ENCODE results near the gene CEACAM21. TPM values are rescaled to one million over a fixed set of nuclear protein-coding genes. Genes with fewer than 3 reads are reported as not detected.

Gene CEACAM21
- total RNA-seq: 10 to 100 TPM; 54.6 to 57.1 TPM

DNA sequence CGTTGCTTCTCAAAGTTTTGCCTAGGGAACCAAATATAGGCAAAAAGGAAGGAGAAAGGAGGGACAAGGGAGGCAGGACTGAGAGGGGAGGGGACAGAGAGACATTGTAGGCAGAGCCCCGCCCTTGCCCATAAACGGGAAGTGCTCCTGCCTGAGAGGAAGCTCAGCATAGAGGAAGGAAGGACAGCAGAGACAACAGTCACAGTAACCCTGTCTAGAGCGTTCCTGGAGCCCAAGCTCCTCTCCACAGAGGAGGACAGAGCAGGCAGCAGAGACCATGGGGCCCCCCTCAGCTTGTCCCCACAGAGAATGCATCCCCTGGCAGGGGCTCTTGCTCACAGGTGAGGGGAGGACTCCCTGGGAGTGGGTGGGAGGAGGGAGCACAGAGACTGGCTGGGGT, at the start of gene CEACAM21:
Gene CEACAM21 (plus strand): TSS at position 169 of the 400 bp plus-strand sequence. CDS start 109 bp downstream, at position 278.
- Mint-ChIP-seq H3K36me3 (peaks cover 29% of the 10 kb centered on the region), H3K27me3 (no peaks in the 10 kb centered on the region), H3K27ac (peak within 1 kb of the TSS; percentile 81), H3K4me1 (peaks cover 20% of the 10 kb centered on the region), H3K9me3 (ENCODE audit: low read depth) (peaks cover 5% of the 10 kb centered on the region), H3K4me3 (peak within 1 kb of the TSS; percentile 73)
- ATAC-seq (peak; percentile 100), DNase-seq (peak; percentile 81)
- CTCF ChIA-PET: interaction anchor here (0.6 to 2.8 kb wide), 11 partner anchors 9 to 671 kb away, joined by 3 to 16 read pairs (median 4); partner anchors contain the start of gene DMAC2

DNA sequence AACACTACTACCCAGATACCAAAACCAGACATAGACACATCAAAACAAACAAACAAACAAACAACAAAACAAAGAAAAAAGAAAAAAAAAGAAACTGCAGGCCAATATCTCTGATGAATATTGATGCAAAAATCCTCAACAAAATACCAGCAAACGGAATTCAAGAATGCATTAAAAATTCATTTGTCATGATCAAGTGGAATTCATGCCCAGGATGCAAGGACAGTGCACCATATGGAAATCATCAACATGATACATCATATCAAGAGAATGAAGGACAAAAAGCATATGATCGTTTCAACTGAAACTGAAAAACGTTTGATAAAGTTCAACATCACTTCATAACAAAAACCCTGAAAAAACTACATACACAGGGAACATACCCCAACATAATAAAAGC, 48.9 kb upstream of the CEACAM21 start:
- no peak overlapping the region for H3K4me3 Mint-ChIP-seq
- peaks cover 43% of the 10 kb centered on the region for H3K27me3 Mint-ChIP-seq
- ATAC-seq: no peak
- peaks cover 60% of the 10 kb centered on the region for H3K4me1 Mint-ChIP-seq
- peaks cover 8% of the 10 kb centered on the region for H3K9me3 Mint-ChIP-seq (ENCODE audit: low read depth)
- H3K36me3 Mint-ChIP-seq: peaks cover 26% of the 10 kb centered on the region
- no peak for DNase-seq
- CTCF ChIA-PET: interaction anchor here (1.6 kb wide), 1 partner anchor 13 kb away, joined by 5 read pairs; no protein-coding TSS in a partner anchor
- H3K27ac Mint-ChIP-seq: no peak overlapping the region

DNA sequence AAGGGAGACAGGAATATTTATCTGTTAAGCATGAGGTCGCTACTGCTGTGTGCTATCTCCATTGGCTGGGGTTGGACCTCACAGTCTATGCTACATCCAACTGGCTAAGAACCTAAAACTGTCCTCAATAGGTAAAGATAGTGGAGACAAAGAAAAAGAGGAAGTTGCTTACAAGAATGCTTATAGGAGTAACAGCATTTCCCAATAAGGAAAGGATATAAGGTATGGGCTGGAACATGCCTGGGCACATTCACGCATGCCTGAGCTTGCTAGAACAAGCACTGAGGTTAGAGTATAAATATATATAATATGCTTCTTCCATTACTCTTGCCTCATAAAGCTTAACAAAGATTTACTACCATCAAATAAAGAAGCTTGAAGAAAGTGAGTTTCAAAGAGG, 47.9 kb upstream of the CEACAM21 start:
- no peak overlapping the region for H3K4me3 Mint-ChIP-seq
- H3K9me3 Mint-ChIP-seq (ENCODE audit: low read depth): peaks cover 8% of the 10 kb centered on the region
- CTCF ChIA-PET: interaction anchor here (1.2 to 13.9 kb wide), 5 partner anchors 12 to 265 kb away, joined by 3 to 190 read pairs (median 5); no protein-coding TSS in a partner anchor
- peaks cover 44% of the 10 kb centered on the region for H3K27me3 Mint-ChIP-seq
- H3K36me3 Mint-ChIP-seq: peaks cover 27% of the 10 kb centered on the region
- H3K27ac Mint-ChIP-seq: no peak overlapping the region
- DNase-seq (no peak), ATAC-seq (no peak)
- peaks cover 55% of the 10 kb centered on the region for H3K4me1 Mint-ChIP-seq

DNA sequence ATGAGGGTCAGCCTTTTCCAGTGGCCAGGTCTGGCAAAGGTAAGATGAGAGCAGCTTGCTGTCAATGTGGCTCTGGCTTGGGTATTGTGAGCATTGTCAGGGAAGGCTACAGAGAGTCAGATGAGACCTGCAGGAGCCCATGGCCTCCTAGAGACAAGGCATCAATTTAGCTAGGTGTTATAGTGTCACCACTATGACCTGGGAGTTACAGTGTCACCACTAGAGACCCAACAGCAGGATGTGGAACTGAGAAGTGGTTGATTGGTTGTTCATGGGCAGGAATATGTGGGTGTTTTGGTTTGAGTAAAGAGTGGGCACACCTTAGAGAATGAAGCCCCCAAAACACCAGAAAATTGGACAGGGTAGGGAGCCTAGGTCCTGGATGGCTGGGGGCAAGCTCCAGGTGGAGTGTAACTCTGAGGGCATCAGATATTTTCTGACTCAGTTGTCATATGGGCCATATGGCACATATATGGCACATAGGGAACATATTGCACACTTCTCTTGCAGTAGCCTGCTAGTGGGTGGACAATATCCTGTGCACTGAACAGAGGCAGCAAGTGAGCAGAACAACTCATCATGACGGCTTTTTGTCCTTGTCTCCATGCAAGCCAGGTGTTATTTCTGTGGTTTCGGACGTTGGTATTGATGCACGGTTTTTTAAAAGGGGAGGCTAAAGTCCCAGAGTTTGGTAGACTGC, 46.3 kb upstream of the CEACAM21 start:
- Mint-ChIP-seq H3K4me1 (peaks cover 66% of the 10 kb centered on the region), H3K4me3 (no peak overlapping the region)
- ATAC-seq: peak; percentile 45

DNA sequence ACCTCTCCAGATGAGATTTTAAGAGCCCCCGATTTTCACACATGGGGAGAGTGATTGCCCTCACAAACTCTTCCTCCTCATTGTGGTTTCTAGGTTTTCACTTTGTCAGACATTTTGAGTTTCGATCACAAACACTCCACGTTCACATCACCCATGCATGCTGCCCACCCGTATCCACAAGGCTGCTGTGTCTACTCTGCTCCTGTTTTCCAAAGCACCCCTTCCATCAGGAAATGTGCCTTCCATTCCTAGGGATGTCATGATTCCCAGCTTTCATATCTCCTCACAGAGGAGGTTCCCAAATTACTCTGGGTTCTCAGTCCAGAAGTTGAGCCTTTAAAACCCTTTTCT, 45.8 kb upstream of the CEACAM21 start:
- H3K27me3 Mint-ChIP-seq: peaks cover 35% of the 10 kb centered on the region
- peaks cover 27% of the 10 kb centered on the region for H3K36me3 Mint-ChIP-seq
- ATAC-seq (peak; percentile 2), DNase-seq (no peak)
- no peak overlapping the region for H3K4me3 Mint-ChIP-seq
- CTCF ChIA-PET: interaction anchor here (0.8 to 13.9 kb wide), 5 partner anchors 9 to 80 kb away, joined by 3 to 190 read pairs (median 13); no protein-coding TSS in a partner anchor
- peaks cover 8% of the 10 kb centered on the region for H3K9me3 Mint-ChIP-seq (ENCODE audit: low read depth)
- H3K4me1 Mint-ChIP-seq: peaks cover 71% of the 10 kb centered on the region
- H3K27ac Mint-ChIP-seq: peak overlapping the region; percentile 70

More for the DNA sequence above, 46.3 kb upstream of the CEACAM21 start:
- CTCF ChIA-PET: interaction anchor here (0.6 to 13.9 kb wide), 12 partner anchors 8 to 79 kb away, joined by 3 to 190 read pairs (median 4); no protein-coding TSS in a partner anchor
- H3K27ac Mint-ChIP-seq: peak overlapping the region; percentile 70
- DNase-seq: no peak
- H3K36me3 Mint-ChIP-seq: peaks cover 27% of the 10 kb centered on the region
- peaks cover 40% of the 10 kb centered on the region for H3K27me3 Mint-ChIP-seq
- peaks cover 8% of the 10 kb centered on the region for H3K9me3 Mint-ChIP-seq (ENCODE audit: low read depth)

DNA sequence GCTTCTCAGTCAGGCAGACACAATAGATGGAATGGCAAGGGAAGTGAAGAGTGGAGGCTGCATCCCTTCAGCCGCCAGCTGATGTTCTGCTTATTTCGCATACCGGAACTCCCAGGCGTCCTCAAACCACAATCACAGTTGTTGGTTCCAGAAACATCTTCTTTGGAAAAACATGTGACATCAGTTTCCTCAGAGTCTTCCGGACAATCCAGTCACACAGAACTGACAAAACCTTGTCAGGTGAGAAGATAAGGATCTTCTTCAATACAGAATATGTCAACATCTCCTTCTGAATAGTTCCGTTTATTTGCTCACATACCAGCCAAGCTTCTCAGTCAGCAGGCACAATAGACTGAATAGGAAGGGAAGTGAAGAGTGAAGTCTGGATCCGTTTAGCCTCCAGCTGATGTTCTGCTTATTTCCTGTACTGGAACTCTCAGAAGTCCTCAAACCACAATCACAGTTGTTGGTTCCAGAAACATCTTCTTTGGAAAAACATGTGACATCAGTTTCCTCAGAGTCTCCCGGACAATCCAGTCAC, 45.1 kb upstream of the CEACAM21 start:
- Mint-ChIP-seq H3K27me3 (peaks cover 31% of the 10 kb centered on the region), H3K4me3 (no peak overlapping the region)

DNA sequence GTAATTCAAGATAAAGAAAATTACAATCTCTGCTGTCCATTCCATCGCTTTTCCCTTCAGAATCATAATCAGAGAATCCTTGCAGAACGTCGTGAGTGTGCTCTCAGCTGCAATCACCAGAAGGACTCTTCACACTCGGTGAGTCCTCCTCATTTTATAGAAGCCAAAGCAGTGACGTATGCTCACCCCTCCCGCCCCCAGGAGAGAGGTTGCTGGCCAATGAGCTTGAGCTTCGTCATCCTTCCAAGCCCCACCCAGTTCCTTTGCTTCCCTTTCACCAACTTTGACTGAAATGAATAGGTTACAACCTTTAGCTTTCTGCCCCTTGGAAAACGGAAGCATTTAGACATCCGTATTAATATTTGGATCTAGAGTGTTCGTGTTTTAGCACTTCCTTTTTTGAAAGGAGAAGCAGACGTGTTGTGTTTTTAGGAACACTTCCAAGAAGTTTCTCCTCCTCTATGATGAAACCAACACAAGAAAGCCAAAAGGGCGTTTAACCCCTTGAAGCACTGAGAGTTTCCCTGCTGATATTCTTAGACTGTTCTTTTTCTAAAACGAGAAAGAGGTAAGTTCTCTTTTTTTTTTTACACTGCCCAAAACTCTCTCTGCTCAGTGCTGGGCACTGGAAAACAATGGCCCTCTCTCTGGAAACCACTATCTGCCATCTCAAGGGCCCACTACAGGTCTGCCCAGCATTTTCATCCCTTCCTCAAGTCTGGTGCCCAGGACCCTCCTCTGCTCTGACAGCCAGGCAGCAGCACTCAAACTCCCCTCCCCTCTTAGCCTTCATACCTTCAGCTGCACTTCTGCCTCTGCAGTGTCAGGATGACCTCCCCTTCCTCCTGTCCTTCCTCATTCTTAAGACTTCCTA, 44.3 kb upstream of the CEACAM21 start:
- peaks cover 26% of the 10 kb centered on the region for H3K36me3 Mint-ChIP-seq
- peak overlapping the region; percentile 75 for H3K27ac Mint-ChIP-seq
- H3K4me1 Mint-ChIP-seq: peaks cover 74% of the 10 kb centered on the region
- H3K27me3 Mint-ChIP-seq: peaks cover 23% of the 10 kb centered on the region
- CTCF ChIA-PET: interaction anchor here (0.7 to 13.9 kb wide), 17 partner anchors 9 to 197 kb away, joined by 3 to 190 read pairs (median 5); no protein-coding TSS in a partner anchor
- DNase-seq (peak; percentile 89), ATAC-seq (peak; percentile 76)
- H3K9me3 Mint-ChIP-seq (ENCODE audit: low read depth): peaks cover 8% of the 10 kb centered on the region
- H3K4me3 Mint-ChIP-seq: peak overlapping the region; percentile 71

More for the DNA sequence above, 45.1 kb upstream of the CEACAM21 start:
- peaks cover 8% of the 10 kb centered on the region for H3K9me3 Mint-ChIP-seq (ENCODE audit: low read depth)
- CTCF ChIA-PET: interaction anchor here (0.8 to 13.9 kb wide), 11 partner anchors 9 to 80 kb away, joined by 3 to 190 read pairs (median 7); no protein-coding TSS in a partner anchor
- H3K36me3 Mint-ChIP-seq: peaks cover 27% of the 10 kb centered on the region
- peaks cover 76% of the 10 kb centered on the region for H3K4me1 Mint-ChIP-seq
- DNase-seq (no peak), ATAC-seq (no peak)
- H3K27ac Mint-ChIP-seq: no peak overlapping the region

DNA sequence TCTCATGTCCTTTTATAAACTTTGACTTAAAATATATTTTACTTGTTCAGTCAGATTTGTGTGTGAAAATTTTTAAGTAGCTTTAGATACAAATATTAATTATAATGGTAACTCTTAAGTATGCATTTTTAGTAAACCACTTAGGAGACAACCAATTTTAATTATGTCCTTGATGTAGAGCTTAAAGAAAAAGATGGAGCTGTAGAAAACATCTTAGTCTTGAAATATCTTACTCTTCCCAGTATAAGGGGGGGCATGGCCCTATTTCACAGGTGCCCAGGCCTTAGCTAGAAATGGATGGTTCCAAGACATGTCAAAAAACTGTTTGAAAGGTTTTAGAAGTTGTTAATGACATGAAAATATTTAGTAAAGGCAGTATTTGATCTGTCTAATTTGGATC, 43.4 kb upstream of the CEACAM21 start:
- Mint-ChIP-seq H3K27ac (no peak overlapping the region), H3K27me3 (peaks cover 14% of the 10 kb centered on the region)

DNA sequence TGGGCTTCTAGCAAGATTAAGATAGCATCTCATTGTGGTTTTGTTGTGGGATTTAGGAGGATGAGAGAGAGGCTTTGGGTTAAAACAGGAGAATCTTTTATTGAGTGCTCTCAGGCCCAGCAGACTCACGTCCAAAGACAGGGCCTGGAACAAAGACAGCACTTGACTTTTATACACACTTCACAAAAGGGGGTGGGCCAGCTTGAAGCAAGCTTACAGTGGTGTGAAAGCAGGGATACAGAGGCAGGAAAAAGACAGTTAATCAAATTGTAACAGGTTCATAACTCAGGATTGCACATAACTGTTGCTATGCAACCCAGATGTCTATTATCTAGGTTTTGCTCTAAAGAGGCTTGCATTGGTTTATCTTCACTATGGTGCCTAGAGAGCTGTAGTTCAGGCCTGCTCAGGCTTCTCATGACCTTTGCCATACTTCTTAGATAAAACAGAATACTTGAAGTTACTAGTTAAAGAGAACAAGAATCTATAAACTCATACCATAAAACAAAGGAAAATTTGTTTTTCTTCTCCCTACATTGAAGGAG, 42.2 kb upstream of the CEACAM21 start:
- CTCF ChIA-PET: interaction anchor here (0.9 to 13.9 kb wide), 6 partner anchors 8 to 83 kb away, joined by 3 to 190 read pairs (median 8); no protein-coding TSS in a partner anchor
- H3K9me3 Mint-ChIP-seq (ENCODE audit: low read depth): peaks cover 8% of the 10 kb centered on the region
- H3K27me3 Mint-ChIP-seq: peaks cover 6% of the 10 kb centered on the region
- peak overlapping the region; percentile 61 for H3K27ac Mint-ChIP-seq
- DNase-seq (no peak), ATAC-seq (no peak)
- peaks cover 23% of the 10 kb centered on the region for H3K36me3 Mint-ChIP-seq
- peaks cover 62% of the 10 kb centered on the region for H3K4me1 Mint-ChIP-seq
- H3K4me3 Mint-ChIP-seq: peak overlapping the region; percentile 12

More for the DNA sequence above, 43.4 kb upstream of the CEACAM21 start:
- CTCF ChIA-PET: interaction anchor here (0.6 to 13.9 kb wide), 16 partner anchors 10 to 198 kb away, joined by 3 to 190 read pairs (median 5); no protein-coding TSS in a partner anchor
- H3K4me1 Mint-ChIP-seq: peaks cover 68% of the 10 kb centered on the region
- peaks cover 23% of the 10 kb centered on the region for H3K36me3 Mint-ChIP-seq
- no peak overlapping the region for H3K4me3 Mint-ChIP-seq
- H3K9me3 Mint-ChIP-seq (ENCODE audit: low read depth): peaks cover 8% of the 10 kb centered on the region
- ATAC-seq (no peak), DNase-seq (no peak)

DNA sequence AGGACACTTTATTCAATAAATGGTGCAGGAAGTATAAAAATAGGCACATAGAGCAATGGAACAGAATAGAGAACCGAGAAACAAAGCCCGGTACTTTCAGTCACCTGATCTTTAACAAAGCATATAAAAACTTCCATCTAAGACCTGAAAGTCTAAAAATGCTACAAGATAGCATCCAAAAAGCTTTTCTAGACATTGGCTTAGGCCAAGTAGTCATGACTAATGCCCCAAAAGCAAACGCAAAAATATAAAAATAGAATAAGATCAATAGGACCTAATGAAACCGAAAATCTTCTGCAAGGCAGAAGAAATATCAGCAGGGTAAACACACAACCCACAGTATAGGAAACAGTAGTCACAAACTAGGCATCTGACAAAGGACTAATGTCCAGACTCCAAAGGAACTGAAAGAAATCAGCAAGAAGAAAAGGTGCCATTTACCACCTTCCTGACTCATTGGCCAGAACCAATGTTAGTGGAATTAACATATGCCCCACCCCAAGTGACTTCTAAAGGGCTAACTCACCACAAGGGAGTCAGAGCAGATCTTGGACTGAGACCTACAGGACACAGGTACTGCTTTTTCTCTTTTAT, 40.8 kb upstream of the CEACAM21 start:
- Mint-ChIP-seq H3K4me3 (peak overlapping the region; percentile 62), H3K27ac (peak overlapping the region; percentile 81), H3K36me3 (peaks cover 14% of the 10 kb centered on the region), H3K4me1 (peaks cover 52% of the 10 kb centered on the region), H3K9me3 (ENCODE audit: low read depth) (peaks cover 2% of the 10 kb centered on the region), H3K27me3 (peaks cover 2% of the 10 kb centered on the region)
- DNase-seq: no peak
- CTCF ChIA-PET: interaction anchor here (1.0 to 16.4 kb wide), 5 partner anchors 11 to 85 kb away, joined by 4 to 497 read pairs (median 9); no protein-coding TSS in a partner anchor
- ATAC-seq: peak; percentile 42

DNA sequence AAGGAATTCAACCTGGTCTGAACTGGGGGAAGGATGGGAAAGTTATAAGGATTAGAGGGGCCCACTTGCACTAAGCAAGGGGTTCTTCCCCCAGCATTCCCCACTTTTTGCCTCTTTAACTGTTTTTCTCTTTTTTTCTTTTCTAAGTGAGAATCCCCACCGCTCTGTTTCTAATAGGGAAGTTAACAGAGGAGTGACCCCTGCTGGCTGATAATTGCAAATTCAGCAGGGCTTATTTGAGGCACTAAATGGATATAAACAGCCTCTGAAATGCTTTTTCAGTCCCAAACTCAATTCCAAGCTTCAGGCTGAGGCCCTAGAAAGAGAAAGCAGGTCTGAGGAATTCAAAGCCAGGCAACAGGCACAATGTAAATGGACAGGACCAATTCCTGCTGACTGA, 38.2 kb upstream of the CEACAM21 start:
- no peaks in the 10 kb centered on the region for H3K9me3 Mint-ChIP-seq (ENCODE audit: low read depth)
- no peaks in the 10 kb centered on the region for H3K27me3 Mint-ChIP-seq
- CTCF ChIA-PET: interaction anchor here (0.7 to 16.4 kb wide), 11 partner anchors 16 to 98 kb away, joined by 3 to 497 read pairs (median 6); partner anchors contain the start of genes DMAC2 and ERICH4
- peak; percentile 68 for DNase-seq
- ATAC-seq: no peak
- no peak overlapping the region for H3K4me3 Mint-ChIP-seq
- H3K4me1 Mint-ChIP-seq: peaks cover 43% of the 10 kb centered on the region
- no peak overlapping the region for H3K27ac Mint-ChIP-seq
- peaks cover 1% of the 10 kb centered on the region for H3K36me3 Mint-ChIP-seq
